Measurements from ENCODE around the gene FRMD5.

FRMD5 gene

GRCh38 chr15:43969802-43970375 lies 225.2 kb downstream of the FRMD5 start:
- no peak for FAIRE-seq

GRCh38 chr15:43968551-43968950 lies 226.5 kb downstream of the FRMD5 start:
- FAIRE-seq, result no peak

DNA sequence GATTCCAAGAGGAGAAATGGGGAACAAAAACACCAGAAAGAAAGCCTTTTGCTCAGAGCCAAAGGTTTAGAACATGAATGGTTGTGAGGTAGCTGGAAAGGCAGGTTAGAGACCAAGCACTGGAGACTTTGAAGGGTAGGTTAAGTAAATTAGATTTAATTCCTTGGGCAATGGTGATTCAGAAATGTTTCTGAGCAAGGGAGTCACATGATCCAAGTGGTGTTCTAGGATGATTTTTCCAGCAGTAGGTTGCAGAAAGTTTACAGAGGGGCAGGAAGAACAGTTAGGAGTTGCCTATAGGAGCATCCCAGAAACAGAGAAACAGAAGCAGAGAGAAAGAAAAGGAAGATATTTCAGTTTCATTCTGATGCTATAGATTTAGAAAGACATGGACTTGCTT lies 228.4 kb downstream of the FRMD5 start:
- no peak for FAIRE-seq

- no peak for FAIRE-seq
These were observed 236.2 kb downstream of the FRMD5 start for GRCh38 chr15:43958861-43959330.

GRCh38 chr15:43957724-43958123 lies 237.3 kb downstream of the FRMD5 start:
- no peak for FAIRE-seq

GRCh38 chr15:43955140-43955539 lies 239.9 kb downstream of the FRMD5 start:
- FAIRE-seq, result no peak

GRCh38 chr15:43954181-43954621 lies 240.9 kb downstream of the FRMD5 start:
- no peak for FAIRE-seq

DNA sequence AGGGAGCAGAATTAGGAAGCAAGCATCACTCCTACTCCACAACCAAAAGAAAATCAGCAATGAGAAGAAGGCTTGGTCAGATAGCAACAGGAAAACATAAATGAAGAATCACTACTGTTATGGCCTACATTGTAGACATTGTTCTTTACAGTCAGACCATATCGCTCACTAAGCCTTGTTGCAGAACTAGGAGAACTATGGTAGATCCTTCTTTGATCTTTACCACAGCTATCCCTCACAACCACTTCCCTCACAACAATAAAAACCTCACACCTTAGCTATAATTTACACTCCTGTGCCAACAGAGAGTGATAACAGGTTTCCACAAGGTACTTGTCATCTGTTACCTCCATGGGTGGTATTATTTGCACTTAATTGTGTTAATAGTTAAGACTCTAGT lies 241.7 kb downstream of the FRMD5 start:
- no peak for FAIRE-seq

- FAIRE-seq, result no peak
These were observed 244.5 kb downstream of the FRMD5 start for GRCh38 chr15:43950531-43950930.

DNA sequence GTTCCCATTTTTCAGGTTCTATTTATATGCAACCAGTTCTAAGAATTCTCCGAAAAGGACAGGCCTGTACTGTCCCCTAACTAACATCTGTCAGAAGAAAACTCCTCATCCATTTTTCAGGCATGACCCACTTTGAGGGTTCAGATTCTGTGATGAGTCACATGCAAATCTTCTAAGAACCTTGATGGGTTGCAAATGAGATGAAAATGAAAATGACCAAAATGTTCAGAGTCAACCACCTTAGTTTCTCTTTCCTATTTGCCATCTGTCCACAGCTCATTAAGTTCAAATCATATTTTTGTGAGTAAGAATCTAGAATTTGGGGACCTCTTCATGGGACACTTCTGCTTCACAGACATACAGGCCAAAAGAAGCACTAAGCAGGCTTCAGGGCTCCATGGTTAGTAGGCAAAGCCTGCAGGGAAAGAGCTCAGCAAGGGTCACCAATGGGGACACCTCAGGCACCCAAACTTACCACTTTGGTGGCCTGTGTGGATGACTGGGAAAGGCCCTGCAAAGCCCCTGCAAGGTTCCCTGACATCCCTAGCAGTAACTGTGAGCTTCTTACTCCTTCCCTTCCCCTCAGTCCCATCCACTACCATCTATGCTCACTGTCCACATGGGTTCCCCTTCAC lies 246.3 kb downstream of the FRMD5 start:
- FAIRE-seq, result no peak

- FAIRE-seq, result no peak
These were observed 251.6 kb downstream of the FRMD5 start for GRCh38 chr15:43943511-43943910.

DNA sequence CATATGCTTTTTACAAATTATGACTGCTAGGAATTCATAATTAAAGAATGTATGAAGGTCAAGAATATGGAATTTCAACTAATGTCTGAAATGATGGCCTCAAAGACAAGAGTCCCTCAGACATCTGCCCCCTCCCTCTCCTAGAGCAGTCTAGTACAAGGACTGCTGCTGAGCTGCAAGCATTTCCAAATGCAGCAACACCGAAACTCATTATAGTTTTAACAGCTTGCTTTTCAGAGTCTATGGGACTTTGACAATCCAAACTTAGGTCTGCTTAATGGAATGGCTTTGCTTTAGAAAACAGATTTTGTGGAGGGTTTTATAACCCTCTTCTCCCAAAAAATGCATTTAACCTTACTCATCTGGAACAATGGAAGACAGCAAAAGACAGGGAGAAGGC lies 252.9 kb downstream of the FRMD5 start:
- no peak for FAIRE-seq

DNA sequence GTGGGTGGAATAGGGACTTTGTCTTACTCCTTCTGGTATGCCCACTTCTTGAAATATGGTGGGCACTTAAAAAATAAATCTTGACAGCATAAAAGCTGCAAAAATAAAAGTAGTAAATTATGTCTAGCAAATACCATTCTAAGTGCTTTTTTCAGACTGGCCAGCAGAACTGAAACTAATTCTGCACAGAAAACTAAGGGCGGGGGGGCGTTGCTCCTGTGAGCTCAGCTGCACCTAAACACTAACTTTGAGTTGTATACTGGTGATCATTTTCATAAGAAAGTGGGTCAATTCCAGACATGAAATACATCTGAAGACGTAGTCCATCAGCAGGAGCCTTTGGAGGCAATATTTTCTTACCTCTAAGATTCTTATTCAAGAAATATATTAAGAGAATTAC lies 253.5 kb downstream of the FRMD5 start:
- FAIRE-seq, result no peak

GRCh38 chr15:43941071-43941470 lies 254.0 kb downstream of the FRMD5 start:
- FAIRE-seq, result no peak

DNA sequence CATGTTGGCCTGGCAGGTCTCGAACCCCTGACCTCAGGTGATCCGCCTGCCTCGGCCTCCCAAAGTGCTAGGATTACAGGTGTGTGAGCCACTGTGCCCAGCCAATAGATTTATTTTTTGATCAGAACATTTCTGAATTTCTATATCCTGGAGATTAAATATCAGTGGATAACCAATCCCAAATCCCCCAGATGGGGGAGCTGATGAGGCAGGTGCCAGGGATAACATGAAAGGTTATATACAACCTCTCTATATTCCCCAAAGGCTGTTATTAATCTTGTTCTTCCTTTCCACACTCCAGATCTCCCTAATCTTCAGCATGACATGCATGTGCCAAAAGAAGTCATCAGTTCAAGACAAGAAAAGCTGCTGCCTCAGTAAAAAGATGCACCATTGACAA lies 256.0 kb downstream of the FRMD5 start:
- FAIRE-seq, result no peak

DNA sequence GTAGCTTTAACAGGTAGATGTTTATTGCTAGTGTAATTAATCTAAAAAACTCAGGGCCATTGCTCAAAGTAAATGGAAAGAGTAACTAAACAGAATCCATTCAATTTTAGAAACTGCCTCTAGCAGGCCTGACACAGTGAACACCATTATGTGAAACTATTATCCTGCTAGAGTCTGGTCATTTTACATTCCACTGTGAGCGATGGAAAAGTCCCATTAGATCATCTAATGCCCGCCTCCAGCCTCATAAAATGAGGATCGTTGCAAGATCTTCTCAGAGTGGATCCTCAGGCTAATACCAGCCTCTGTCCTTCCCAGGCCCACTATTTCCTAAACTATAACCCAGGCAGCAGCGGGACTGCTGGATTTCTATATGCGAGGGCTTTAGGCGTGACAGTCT lies 260.6 kb downstream of the FRMD5 start:
- FAIRE-seq, result no peak

- FAIRE-seq, result no peak
These were observed 262.2 kb downstream of the FRMD5 start for GRCh38 chr15:43932907-43933306.

- FAIRE-seq, result no peak
These were observed 263.2 kb downstream of the FRMD5 start for GRCh38 chr15:43931790-43932435.

DNA sequence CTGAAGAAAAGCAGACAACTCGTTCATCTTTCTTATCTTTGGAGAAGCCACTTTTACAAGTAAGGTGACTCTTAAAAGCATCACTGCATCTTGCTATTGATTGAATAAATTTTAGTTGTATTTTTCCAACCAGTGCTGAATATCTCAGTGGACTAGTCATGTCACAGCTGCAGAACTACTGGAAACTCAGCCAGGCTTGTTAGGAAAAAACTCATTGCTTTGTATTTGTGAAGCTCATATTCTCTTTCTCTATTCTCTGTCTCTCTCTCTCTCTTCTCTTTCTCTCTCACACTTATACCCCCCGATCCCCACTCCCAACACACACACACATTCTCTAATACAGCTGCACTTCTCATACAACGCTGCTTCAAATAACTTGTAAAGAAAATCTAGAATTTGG lies 264.0 kb downstream of the FRMD5 start:
- no peak for FAIRE-seq

- FAIRE-seq, result no peak
These were observed 264.5 kb downstream of the FRMD5 start for GRCh38 chr15:43930556-43930955.

GRCh38 chr15:43930079-43930478 lies 265.0 kb downstream of the FRMD5 start:
- FAIRE-seq, result no peak

GRCh38 chr15:43928152-43928551 lies 266.9 kb downstream of the FRMD5 start:
- FAIRE-seq, result no peak

GRCh38 chr15:43927203-43927602 lies 267.9 kb downstream of the FRMD5 start:
- no peak for FAIRE-seq

DNA sequence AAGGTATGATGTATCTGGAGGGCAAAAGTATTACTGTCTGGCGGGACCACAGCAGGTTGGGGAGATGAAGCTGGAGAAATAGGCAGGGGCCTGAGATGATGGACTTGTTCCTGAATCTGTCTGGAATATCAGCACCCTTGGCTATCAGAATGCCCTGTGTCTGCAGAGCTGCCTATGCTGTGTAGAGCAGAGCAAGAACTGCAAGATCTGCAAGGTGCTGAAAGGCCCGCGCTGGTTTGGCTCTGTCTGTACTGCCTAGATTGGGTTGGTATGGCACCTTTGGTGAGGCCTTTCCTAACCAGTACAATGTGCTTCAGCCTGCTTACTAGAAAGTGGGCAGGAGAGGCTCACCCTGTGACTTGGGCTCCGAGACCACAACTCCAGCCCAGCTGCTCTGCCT lies 271.5 kb downstream of the FRMD5 start:
- FAIRE-seq, result no peak

GRCh38 chr15:43922021-43922420 lies 273.1 kb downstream of the FRMD5 start:
- FAIRE-seq, result no peak
